Thyroid gland (tissue), 4 donors: Measurements from ENCODE around the gene IFIT3. TPM values are rescaled to one million over a fixed set of nuclear protein-coding genes. Genes with fewer than 3 reads are reported as not detected.

Experiments
- DNase-seq, 2 donors: peaks; one replicate each; pipeline ENCODE4 v3.0.0-alpha.2; 2019
- H3K27ac ChIP-seq, 3 donors: fragments of 200-600 bp; sonication (generic); 1 replicate in 2 of 3; 2 replicates in 1 of 3; pipeline ENCODE4 v1.5.1; 2016 to 2019; ENCODE audit warnings: mild to moderate bottlenecking in 1 of 3, moderate library complexity in 1 of 3
- H3K27me3 ChIP-seq: fragments of 200-600 bp; sonication (generic); one replicate; pipeline ENCODE4 v1.5.1; 2019
- H3K36me3 ChIP-seq, 2 donors: fragments of 200-600 bp; sonication (generic); one replicate each; pipeline ENCODE4 v1.5.1; 2016 to 2019
- H3K4me1 ChIP-seq, 2 donors: fragments of 200-600 bp; sonication (generic); one replicate each; pipeline ENCODE4 v1.5.1; 2017 to 2019
- H3K4me3 ChIP-seq, 3 donors: fragments of 200-600 bp; sonication (generic); replicated peaks in 1 of 3; 1 replicate in 2 of 3; 2 replicates in 1 of 3; pipeline ENCODE4 v1.5.1; 2016; ENCODE audit warnings: mild to moderate bottlenecking in 1 of 3
- H3K9me3 ChIP-seq: fragments of 200-600 bp; sonication (generic); one replicate; pipeline ENCODE4 v1.5.1; 2017
- POLR2A ChIP-seq, 2 donors: fragments of 450-650 bp; IDR thresholded peaks; one replicate each; pipeline ENCODE4 v1.6.1; 2017; ENCODE audit warnings: antibody characterized with exemption in 2 of 2, mild to moderate bottlenecking in 2 of 2, moderate library complexity in 1 of 2
- WGBS, 2 donors: methylation state at CpG; one replicate each; pipeline ENCODE4 v1.1.5; 2017; 5-methylcytosine and 5-hydroxymethylcytosine counted together
- intact Hi-C: fragments of 100-400 bp; cut with DNase I; formaldehyde crosslinking; loops from one replicate; pipeline ENCODE4 v1.15.1; 2023
- total RNA-seq, 4 donors: library from RNA; depleted of rRNA; stranded (reverse); fragments of >200 nt; gene quantifications; one replicate each; pipeline ENCODE4 v1.2.3, GENCODE V29; 2016
- TF ChIP-seq, protein P1 (sequence below), 6 experiments: fragments of 200-600 bp in 3 of 6; fragments of 450-650 bp in 3 of 6; sonication (generic) in 3 of 6; IDR thresholded peaks; one replicate each; pipeline ENCODE4 v1.5.1; 2016 to 2019; ENCODE audit warnings: antibody characterized with exemption in 6 of 6, mild to moderate bottlenecking in 2 of 6, inconsistent platforms in 1 of 6, moderate library complexity in 1 of 6

The IFIT3 gene
- total RNA-seq, 4 donors from 2014 or later, result 5.9 to 11.4 (median 8.8) TPM

DNA sequence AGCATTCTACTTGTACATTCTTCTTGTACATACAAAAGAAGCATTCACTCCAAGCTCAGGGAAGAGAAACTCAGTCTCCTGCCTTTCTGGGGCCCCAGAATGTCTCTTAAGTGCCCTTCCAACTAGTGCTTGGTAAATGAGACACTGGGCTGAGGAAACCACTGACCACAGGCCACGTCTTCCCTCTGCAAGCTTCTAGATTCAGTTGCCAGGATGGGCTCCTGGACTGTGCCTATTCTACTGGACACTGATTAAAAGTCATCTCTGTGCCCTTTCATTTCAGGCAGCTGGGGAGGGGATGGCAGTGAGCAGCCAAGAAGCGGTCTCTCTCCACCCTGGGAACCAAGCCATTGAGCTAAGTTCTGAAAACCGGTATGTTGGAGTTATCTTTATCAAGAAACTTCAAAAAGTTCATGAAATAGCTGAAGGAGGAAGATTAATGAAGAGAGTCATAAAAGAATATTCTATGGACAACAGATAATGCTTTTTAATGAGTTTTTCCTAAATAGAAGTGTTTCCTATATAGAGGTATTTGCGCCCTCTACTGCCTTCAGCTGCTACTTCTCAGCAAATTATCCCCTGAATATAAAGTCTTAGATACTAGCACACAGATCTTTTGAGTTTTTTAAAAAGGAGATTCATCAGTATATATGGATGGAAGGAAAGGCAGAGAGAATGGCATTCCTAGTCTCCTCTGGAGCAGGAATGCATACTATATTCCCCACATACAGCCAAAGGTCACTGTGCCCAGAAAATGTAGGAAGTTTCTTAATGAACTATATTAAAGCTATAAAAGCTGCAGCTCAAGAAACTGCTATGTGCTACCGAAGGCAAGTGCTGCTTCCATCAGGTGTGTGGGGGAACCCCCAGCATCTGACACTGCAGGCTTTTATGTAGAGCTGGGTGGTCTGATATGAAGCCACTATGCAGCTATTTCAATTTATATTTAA is 41.6 kb downstream of the IFIT3 start:
- no peak for TF ChIP-seq POLR2A (IDR thresholded peaks at IDR 0.05)
- TF ChIP-seq, protein P1, sequence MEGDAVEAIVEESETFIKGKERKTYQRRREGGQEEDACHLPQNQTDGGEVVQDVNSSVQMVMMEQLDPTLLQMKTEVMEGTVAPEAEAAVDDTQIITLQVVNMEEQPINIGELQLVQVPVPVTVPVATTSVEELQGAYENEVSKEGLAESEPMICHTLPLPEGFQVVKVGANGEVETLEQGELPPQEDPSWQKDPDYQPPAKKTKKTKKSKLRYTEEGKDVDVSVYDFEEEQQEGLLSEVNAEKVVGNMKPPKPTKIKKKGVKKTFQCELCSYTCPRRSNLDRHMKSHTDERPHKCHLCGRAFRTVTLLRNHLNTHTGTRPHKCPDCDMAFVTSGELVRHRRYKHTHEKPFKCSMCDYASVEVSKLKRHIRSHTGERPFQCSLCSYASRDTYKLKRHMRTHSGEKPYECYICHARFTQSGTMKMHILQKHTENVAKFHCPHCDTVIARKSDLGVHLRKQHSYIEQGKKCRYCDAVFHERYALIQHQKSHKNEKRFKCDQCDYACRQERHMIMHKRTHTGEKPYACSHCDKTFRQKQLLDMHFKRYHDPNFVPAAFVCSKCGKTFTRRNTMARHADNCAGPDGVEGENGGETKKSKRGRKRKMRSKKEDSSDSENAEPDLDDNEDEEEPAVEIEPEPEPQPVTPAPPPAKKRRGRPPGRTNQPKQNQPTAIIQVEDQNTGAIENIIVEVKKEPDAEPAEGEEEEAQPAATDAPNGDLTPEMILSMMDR (IDR thresholded peaks at IDR 0.05), result peak in 4 of 6 experiments; percentile 16 to 35 (median 33)
- Histone ChIP-seq H3K4me3 (no peak overlapping the region), H3K4me1 (peaks cover 16 to 27% of the 10 kb centered on the region in 2 donors), H3K36me3 (no peaks in the 10 kb centered on the region), H3K9me3 (no peaks in the 10 kb centered on the region), H3K27ac (no peak overlapping the region), H3K27me3 (no peaks in the 10 kb centered on the region)
- no peak for DNase-seq
- 72 to 73% methylated on average over 5 of the region's 5 CpGs for WGBS, 2 donors
- intact Hi-C loops, result no loop called here

DNA sequence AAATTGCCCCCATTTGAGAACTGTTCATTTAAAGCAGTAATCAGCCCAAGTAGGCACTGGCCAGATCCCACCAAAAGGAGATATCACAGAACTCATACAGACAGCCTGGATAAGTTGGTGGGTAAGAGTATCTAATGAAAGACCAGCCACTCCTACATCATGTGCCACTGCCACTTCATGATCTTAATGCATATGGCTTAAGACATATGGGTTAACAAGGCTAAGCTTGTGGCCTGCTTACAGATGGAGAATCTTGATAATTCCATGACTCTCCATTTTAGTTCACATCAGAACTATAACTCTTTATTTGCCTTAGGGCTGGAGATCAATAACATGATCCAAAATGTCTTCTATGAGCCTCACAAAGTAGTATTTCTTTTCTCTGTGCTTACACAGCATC is 43.3 kb downstream of the IFIT3 start:
- H3K27me3 ChIP-seq, result no peaks in the 10 kb centered on the region
- H3K27ac ChIP-seq, result no peak overlapping the region
- TF ChIP-seq POLR2A (IDR thresholded peaks at IDR 0.05), result no peak
- TF ChIP-seq, protein P1 (IDR thresholded peaks at IDR 0.05), result no peak
- no peaks in the 10 kb centered on the region for H3K36me3 ChIP-seq
- H3K9me3 ChIP-seq, result no peaks in the 10 kb centered on the region
- H3K4me1 ChIP-seq, result peaks cover 24 to 37% of the 10 kb centered on the region in 2 donors
- intact Hi-C loops, result no loop called here
- H3K4me3 ChIP-seq, result no peak overlapping the region
- no peak for DNase-seq

DNA sequence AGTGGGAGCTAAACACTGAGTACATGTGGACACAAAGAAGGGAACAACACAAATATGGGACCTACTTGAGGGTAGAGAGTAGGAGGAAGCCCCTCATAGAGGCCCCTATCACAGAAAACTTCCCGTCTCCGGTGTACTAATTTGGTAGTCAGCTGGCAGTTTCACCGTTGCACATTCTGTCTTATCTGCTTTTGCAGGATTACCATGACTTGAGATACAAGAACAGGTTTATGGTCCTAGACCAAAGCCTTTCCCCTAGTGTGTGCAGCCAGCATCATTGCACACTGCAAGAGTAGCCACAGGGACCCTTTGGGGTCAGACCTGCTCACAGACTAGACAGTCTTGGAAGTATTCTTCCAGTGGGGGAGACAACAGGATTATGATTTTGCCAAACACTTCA is 44.2 kb downstream of the IFIT3 start:
- H3K27ac ChIP-seq, result no peak overlapping the region
- H3K4me3 ChIP-seq, result no peak overlapping the region
- intact Hi-C loops, result no loop called here
- no peak for TF ChIP-seq POLR2A (IDR thresholded peaks at IDR 0.05)
- TF ChIP-seq, protein P1 (IDR thresholded peaks at IDR 0.05), result no peak
- H3K36me3 ChIP-seq, result no peaks in the 10 kb centered on the region
- H3K4me1 ChIP-seq, result peaks cover 24 to 37% of the 10 kb centered on the region in 2 donors
- WGBS, 2 donors, result 97% methylated on average over 3 of the region's 3 CpGs
- no peak for DNase-seq
- H3K27me3 ChIP-seq, result no peaks in the 10 kb centered on the region
- no peaks in the 10 kb centered on the region for H3K9me3 ChIP-seq

DNA sequence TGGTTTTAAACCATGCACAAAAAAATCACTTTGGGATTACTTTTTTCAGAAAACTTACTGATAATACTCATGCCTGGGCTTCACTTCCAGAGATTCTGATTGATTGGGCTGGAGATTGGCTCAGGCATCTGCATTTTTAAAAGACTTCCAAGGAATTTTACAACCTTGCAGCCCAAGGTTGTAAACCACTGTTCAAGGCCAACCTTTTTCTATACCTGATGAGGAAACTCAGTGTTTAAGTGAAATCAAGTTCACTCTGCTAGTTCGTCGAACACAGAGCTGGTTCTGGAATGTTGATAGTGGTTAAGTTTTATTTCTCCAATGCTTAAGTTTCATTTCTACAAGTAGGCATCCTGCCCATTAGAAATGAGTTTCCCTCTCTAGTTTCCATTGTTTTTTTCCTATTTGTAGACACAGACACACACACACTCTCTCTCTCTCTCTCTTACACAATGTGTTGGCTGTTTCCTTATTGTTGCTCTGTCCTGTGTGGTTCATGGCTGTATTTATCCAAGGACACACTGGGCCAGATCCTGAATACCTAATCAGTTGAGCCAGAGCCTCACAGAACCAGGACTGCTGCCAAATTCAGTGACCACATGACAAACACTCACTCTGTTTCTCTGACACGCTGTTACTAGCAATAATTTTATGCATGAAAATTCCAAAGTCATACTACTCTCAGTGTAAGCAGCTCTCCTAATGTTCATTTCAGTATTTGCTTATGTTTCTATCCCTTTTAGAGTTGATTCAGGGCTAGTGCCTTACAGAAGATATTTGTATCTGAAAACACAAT is 46.3 kb downstream of the IFIT3 start:
- H3K27me3 ChIP-seq, result no peaks in the 10 kb centered on the region
- DNase-seq, result peak; percentile 89 to 92
- no peak overlapping the region for H3K4me3 ChIP-seq
- intact Hi-C loops, result no loop called here
- no peaks in the 10 kb centered on the region for H3K36me3 ChIP-seq
- peak overlapping the region; percentile 80 to 92 (median 92) for H3K27ac ChIP-seq
- no peaks in the 10 kb centered on the region for H3K9me3 ChIP-seq
- WGBS, 2 donors, result 22 to 24% methylated on average over 3 of the region's 3 CpGs
- H3K4me1 ChIP-seq, result peaks cover 17 to 26% of the 10 kb centered on the region in 2 donors
- TF ChIP-seq POLR2A (IDR thresholded peaks at IDR 0.05), result peak in 1 of 2 donors; percentile 17
- TF ChIP-seq, protein P1 (IDR thresholded peaks at IDR 0.05), result no peak
